HG03571 (cell line): Measurements from ENCODE around the gene ATAD3C.
A peak's percentile ranks its signal among the peaks of the same experiment; 100 is the strongest.
"Not testable (repeated sequence)": the region's sequence is repeated elsewhere in the genome, so short reads cannot be mapped to it uniquely, and the experiment has no call there.

Experiments
- ATAC-seq: cut with Tn5 transposase; IDR thresholded peaks from one replicate; pipeline ENCODE4 v1.9.1; 2021; ENCODE audit not compliant: unreplicated experiment

Gene ATAD3C

GRCh38 chr1:1504777-1505365, 55.4 kb downstream of the ATAD3C start:
- not testable (repeated sequence) for ATAC-seq

DNA sequence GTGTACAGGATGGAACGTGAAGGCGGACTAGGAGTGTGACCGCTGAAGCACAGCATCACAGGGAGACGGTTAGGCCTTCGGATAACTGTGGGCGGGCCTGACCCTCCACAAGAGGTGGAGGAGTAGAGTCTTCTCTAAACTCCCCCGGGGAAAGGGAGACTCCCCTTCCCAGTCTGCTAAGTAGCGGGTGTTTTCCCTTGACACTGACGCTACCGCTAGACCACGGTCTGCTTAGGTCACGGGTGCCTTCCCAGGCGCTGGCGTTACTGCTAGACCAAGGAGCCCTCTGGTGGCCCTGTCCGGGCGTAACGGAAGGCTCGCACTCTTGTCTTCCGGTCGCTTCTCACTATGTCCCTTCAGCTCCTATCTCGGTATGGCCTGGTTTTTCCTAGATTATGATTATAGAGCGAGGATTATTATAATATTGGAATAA, 55.9 kb downstream of the ATAD3C start:
- ATAC-seq = not testable (repeated sequence)

GRCh38 chr1:1505801-1506200, 56.3 kb downstream of the ATAD3C start:
- ATAC-seq = not testable (repeated sequence)

DNA sequence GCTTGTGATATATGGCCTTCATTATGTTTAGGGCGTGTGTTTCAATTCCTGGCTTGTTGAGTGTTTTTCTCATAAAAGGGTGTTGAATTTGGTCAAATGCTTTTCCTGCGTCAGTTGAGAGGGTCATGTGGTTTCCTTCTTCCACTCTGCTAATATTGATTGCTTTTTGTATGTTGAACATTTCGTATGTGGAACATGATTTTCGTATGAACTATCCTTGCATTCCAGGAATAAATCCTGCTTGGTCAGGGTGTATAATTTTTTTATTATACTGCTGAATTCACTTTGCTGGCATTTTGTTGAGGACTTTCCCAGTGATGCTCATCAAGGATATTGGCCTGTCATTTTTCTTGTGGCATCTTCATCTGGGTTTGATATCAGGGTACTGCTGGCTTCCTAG, 57.8 kb downstream of the ATAD3C start:
- ATAC-seq = no peak

GRCh38 chr1:1508775-1509464, 59.4 kb downstream of the ATAD3C start:
- ATAC-seq = not testable (repeated sequence)

GRCh38 chr1:1509465-1509850, 60.0 kb downstream of the ATAD3C start:
- not testable (repeated sequence) for ATAC-seq

- ATAC-seq = no peak
Observed at GRCh38 chr1:1510912-1511532, 61.5 kb downstream of the ATAD3C start.

DNA sequence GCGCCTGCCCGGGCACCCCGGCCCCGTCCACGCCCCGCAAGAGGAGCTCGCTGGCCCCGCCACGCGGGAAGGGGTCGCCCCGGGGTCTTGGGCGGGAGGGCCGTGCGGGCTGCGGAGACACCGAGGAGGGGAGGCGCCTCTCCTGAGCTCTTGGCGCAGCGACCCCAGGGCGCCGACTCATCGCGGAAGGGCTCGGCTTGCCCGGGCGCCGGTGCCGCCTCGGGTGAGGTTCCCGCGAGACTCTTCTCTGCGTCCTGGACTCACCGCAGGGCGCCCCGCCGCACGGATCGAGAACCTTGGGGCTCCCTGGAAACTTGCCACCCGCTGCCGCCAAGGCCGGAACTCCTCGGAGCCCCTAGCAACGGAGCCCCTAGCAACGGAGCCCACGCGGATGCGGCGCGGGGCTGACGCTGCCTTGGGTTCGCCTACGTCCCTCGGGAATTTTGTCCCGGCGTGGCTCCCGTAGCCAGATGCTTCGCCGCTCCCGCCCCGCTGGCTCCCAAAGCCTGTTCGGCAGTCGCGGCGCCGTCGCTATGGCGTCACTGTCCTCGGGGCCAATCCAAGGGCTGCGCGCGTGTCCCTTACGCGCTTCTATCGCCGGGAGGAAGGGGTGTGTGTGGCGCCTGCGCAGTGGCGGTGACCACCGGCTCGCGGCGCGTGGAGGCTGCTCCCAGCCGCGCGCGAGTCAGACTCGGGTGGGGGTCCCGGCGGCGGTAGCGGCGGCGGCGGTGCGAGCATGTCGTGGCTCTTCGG, 62.2 kb downstream of the ATAD3C start, which contains the start of gene ATAD3A:
TSS of gene ATAD3A (plus strand) at position 630 of the 753 bp plus-strand sequence. CDS start at position 737, 107 bp downstream.
- peak; percentile 83 for ATAC-seq

DNA sequence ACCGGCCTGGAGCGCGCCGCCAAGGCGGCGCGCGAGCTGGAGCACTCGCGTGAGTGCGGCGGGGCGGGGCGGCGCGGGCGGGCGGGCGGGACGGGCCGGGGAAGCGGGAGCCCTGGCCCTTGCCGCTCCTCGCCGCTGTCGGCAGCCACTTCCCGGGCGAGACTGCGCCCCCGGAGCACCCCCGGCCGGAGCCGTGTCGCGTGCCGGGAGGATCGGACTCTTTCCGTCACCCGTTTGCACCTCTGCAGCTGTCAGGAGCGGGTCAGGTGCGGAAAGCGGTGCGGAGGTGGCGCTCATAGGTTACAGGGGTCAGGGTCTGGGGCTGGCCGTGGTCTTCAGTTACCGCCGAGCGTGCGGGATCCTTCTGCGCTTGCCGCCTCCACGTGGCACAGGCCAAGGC, 62.9 kb downstream of the ATAD3C start:
- ATAC-seq = peak; percentile 4

GRCh38 chr1:1513675-1514074, 64.2 kb downstream of the ATAD3C start:
- not testable (repeated sequence) for ATAC-seq

DNA sequence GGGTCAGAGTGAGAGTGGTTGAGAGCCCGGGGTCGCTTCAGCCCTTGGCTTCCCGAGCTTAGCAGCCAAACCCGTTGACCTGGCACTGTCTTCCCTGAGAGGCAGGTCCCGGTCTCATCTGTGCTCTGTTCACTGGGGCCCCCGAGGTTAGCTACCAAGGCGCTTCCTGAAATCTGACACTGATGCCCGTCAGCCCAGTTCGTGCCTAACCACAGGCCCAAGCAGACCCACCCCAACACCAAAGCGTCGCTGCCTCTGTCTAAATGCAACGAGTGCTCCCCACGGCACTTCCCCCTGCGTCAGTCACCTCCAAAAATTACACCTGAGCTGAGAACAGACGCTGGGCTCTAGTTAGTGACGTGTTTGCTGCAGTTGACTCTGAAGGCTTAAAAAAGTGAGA, 64.9 kb downstream of the ATAD3C start:
- not testable (repeated sequence) for ATAC-seq

DNA sequence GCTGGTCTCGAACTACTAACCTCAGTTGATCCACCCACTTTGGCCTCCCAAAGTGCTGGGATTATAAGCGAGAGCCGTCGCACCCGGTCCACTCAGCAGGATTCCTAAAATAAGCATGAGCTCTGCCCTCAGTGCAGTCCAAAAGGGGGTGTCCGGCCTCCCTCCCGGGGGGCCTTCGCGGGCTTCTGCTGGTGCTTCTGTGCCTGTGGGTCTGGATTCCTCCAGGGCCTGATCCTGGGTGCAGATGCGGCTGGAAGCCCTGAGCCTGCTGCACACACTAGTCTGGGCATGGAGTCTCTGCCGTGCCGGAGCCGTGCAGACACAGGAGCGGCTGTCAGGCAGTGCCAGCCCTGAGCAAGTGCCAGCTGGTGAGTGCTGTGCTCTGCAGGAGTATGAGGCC, 67.4 kb downstream of the ATAD3C start:
- not testable (repeated sequence) for ATAC-seq

DNA sequence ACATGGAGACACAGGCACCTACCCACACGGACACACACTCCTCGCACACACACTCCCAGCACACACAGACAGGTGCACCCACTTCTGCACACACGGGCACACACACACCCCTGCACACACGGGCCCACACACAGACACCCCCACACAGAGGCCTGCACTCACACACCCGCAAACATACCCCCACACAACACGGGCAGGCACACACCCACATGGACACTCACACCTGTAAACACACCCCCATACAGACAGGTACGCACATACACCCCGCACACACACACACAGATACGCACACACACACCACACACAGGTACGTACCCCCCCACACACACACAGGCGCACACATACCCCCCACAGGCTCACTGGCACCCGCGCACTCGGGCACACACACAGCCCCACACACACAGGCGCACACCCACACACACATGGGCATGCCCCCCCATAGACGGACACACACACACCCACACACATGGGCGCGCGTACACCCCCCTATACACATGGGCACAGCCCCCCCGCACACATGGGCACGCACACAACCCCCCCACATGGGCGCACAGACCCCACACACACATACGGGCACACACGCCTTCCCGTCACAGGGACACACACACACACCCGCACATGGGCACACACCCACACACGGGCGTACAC, 68.6 kb downstream of the ATAD3C start:
- no peak for ATAC-seq

DNA sequence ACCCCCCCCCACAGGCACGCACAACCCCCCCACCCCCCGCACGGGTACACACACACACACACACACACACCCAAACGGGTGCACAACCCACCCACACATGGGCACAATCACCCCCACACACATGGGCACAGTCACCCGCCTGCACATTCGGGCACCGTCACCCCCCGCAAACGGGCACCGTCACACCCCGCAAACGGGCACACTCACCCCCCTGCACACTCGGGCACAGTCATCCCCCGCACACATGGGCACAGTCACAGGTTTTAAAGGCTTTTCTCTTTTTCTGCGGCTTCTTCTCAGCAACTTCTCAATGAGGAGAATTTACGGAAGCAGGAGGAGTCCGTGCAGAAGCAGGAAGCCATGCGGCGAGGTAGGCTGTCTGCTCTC, 69.1 kb downstream of the ATAD3C start:
- not testable (repeated sequence) for ATAC-seq
